T-helper 2 cell treated with Interferon-gamma antibody and Interleukin-4, amounts not matched to agents 100 ng/mL and 5 ng/mL, for 36 hours (primary cell): ENCODE measurements around the gene HSPA14. TPM values are rescaled to one million over a fixed set of nuclear protein-coding genes. Genes with fewer than 3 reads are reported as not detected.
"Not testable (repeated sequence)": the region's sequence is repeated elsewhere in the genome, so short reads cannot be mapped to it uniquely, and the experiment has no call there.

Experiments used
- intact Hi-C: fragments of 100-400 bp; cut with micrococcal nuclease; formaldehyde crosslinking; loops from one replicate; pipeline ENCODE4 v1.15.1; 2023
- total RNA-seq: library from RNA; stranded (reverse); gene quantifications from 2 replicates; pipeline ENCODE4 v1.2.3, GENCODE V29; 2022

HSPA14 gene
- total RNA-seq, 1 donor from 2014 or later = 31.2 TPM

DNA sequence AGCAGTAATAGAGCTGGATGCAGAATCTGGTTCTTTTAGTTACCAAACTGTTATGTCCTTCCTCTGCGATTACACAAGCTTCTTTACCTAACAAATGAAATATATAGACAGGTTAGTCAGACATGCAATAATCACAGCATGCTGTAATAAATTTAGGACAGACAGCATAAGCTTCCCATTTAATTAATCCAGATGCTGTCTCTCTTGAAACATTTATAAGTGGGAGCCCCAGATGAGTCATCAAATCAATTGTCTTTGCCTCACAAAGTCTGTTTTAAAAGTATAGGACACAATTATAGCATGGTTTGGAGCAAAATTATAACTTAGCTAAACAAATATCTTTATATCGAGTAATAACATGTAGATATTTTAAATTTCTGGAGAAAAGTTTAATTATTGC, 1.9 kb upstream of the HSPA14 start:
- intact Hi-C loops = loop anchor here (5.0 kb wide), 3 partner anchors 249 to 339 kb away; no protein-coding TSS in a partner anchor

GRCh38 chr10:14837003-14837756, 926 bp upstream of the HSPA14 start:
- intact Hi-C loops = loop anchor here (5.0 kb wide), 3 partner anchors 250 to 340 kb away; no protein-coding TSS in a partner anchor

DNA sequence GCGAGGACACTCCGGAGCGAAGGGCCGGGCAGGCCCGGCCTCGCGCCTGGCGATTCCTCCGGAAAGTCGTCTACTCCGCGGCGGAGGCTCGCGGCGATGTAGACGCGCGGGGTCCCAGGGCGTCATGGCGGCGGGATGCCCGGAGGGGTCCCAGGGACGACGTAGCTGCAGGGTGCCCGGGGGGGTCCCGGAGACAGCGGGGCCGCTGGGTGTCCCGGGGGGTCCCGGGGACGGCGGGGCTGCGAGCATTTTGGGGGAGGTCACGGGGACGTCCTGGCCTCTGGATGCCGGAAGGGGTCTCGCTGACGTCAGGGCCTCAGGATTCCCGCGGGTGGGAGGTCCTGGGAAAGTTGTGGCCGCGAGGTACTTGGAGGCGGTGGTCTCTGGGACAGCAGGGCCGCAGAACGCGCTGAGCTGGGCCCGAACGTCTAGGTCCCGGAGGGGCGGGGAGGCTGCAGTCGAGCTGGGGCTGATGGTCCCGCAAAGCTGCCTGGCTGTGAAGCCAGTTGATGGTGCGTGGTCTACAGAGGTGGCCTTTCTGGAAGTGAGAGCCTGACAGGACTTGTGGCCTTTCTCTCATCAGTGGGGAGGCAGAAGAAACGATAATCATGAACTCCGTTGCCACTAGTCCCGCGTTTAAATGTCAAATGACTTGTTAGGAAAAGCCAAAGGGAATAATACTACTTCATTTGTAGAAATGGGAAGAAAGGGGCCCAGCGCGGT, 637 bp downstream of the HSPA14 start:
- intact Hi-C loops = loop anchor here (1.0 to 5.0 kb wide), 9 partner anchors 40 to 341 kb away; partner anchors contain the start of genes MEIG1, NMT2, RPP38 and SUV39H2

GRCh38 chr10:14839305-14839695, 1.2 kb downstream of the HSPA14 start:
- intact Hi-C loops = loop anchor here (2.0 to 5.0 kb wide), 4 partner anchors 252 to 342 kb away; partner anchors contain the start of gene NMT2

DNA sequence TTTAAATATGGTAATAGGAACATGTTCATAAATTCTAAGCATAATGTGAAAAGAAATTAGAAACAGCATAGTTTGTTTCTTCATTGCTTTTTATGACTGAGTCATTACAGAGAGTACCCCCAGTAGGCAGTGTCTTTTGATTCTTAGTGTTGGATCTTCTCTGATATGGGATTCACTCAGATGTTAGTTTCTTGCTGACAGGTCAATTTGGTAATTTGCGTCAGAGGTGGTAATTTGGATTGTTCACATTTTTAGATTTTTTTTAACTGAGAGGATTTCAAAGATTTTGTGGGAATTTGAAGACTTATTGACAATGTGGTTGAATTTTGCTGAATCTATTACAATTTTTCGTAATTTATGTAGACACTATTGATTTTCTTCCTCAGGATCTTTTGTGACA, 2.1 kb downstream of the HSPA14 start:
- intact Hi-C loops = no loop called here

GRCh38 chr10:14843327-14843988, 5.4 kb downstream of the HSPA14 start:
- intact Hi-C loops = no loop called here

GRCh38 chr10:14844948-14845347, 6.8 kb downstream of the HSPA14 start:
- intact Hi-C loops = no loop called here

GRCh38 chr10:14852236-14852635, 14.1 kb downstream of the HSPA14 start:
- intact Hi-C loops = no loop called here

DNA sequence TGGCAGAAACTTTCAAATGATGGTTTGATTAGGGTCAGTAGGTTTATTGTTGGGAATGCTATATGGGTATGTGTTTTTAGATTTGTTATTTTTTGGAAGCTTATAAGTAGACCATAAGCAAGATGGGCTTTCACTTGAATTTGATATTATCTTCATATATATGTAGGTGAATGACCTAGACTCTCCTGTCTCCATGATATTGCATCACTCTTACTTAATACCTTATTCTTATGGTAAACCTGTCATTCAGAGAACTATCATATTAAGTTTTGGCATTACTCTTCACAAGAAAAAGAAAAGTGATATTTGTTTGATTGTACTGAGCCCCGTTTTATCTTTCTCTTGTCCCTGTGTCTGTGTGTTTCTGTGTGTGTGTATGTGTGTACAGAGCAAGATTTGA, 17.3 kb downstream of the HSPA14 start:
- intact Hi-C loops = no loop called here

GRCh38 chr10:14858338-14858960, 20.3 kb downstream of the HSPA14 start:
- intact Hi-C loops = no loop called here

GRCh38 chr10:14859043-14859442, 20.9 kb downstream of the HSPA14 start:
- intact Hi-C loops = no loop called here

GRCh38 chr10:14859775-14860174, 21.7 kb downstream of the HSPA14 start:
- intact Hi-C loops = no loop called here

DNA sequence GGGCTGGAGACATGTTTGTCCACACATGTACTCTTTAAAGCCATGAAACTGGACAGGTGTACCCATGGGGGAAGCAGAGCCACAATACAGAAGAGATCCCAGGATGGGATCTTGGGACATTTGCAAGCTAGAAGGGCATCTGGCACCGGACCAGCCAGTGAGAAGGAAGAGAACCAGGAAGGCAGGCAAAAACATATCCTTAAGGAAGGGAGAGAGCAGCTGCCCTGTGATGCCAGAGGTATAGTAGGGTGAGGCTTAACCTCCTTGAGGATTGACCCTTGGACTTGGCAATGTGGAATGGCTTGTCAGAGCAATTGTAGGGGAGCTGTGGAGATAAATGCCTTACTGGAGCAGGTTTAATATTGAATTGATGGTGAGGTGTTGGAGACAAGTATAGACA, 22.7 kb downstream of the HSPA14 start:
- intact Hi-C loops = no loop called here

- intact Hi-C loops = not testable (repeated sequence)
Observed at GRCh38 chr10:14864466-14864865, 26.4 kb downstream of the HSPA14 start.

- intact Hi-C loops = not testable (repeated sequence)
Observed at GRCh38 chr10:14864871-14865270, 26.8 kb downstream of the HSPA14 start.

DNA sequence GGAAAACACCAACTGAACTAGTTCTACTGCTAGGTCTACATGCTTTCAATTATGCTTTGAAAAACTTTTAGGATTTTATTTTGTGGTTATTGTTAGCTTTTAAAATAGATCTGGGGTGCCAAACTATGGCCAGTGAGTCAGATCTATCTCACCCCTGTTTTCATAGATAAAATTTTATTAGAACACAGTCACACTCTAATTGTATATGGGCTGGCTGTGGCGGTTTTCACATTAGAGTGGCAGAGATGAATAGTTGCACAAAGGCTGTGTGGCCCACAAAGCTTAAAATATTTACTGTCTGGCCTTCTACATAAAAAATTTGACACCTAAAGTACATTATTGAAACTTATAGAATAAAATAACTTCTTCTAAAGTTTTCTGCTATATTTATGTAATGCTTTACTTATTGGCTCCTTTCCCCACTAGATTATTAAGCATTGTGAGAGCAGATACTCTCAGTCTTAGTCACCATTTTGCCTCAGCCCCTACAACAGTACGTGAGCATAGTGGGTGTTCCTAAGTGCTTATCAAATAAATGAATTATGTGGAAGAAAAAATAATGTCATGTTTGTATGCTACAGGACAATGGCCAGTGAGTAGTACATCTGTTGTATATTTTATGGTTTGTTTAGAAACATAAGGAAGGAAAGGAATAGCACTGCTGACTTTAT, 35.1 kb downstream of the HSPA14 start:
- intact Hi-C loops = no loop called here

- intact Hi-C loops = loop anchor here (5.0 kb wide), 1 partner anchor 229 kb away; no protein-coding TSS in a partner anchor
Observed at GRCh38 chr10:14875941-14876340, 37.8 kb downstream of the HSPA14 start.

GRCh38 chr10:14876764-14877163, 38.7 kb downstream of the HSPA14 start:
- intact Hi-C loops = loop anchor here (5.0 kb wide), 1 partner anchor 229 kb away; no protein-coding TSS in a partner anchor

DNA sequence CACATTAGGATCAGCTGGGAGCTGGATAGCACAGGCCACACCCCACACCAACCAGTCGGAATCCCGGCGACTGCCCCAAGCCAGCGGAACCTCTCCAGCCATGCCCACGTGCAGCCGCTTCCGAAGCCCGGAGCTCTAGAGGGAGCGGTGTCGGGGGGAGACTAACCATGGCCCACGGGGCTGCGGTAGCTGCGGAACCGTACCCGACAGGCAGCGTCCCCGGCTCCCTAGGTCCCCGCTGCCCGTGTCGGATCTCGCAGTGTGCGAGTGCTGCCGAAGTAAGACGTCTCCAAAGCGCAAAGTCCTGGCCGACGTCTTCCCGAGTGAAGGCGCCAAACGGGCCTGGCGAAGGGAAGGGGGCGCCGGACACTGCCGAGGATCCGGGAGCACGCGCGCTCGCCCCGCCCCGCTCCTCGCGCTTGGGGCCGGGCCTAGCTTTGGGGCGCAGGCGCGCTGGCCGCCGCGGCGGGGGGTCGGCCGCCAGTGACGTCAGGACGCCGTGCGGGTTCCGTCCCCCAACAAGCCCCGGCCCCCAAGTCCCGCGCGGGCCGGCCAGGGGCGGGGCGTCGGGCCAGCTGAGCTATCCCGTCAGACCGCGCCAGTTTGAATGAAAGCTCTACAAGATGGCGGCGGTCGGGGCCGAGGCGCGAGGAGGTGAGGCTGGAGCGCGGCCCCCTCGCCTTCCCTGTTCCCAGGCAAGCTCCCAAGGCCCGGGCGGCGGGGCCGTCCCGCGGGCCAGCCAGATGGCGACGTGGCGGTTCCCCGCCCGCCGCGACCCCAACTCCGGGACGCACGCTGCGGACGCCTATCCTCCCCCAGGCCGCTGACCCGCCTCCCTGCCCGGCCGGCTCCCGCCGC, 40.4 kb downstream of the HSPA14 start, which contains the start of gene SUV39H2:
TSS of gene SUV39H2 (plus strand) at position 601 of the 858 bp plus-strand sequence. CDS start at position 624, 23 bp downstream.
- intact Hi-C loops = loop anchor here (1.0 to 5.0 kb wide), 6 partner anchors 40 to 291 kb away; partner anchors contain the start of genes CDNF, DCLRE1C, HSPA14 and MSANTD7
